HEK293T (cell line): ENCODE results near the gene DOK1.

Source experiments
- CTCF ChIA-PET: fragments of 350-600 bp; formaldehyde crosslinking; extraction: SDS; loops from one replicate; lab custom pipeline; 2021; ENCODE audit warnings: antibody characterized with exemption, inconsistent platforms; lab: Yijun Ruan, JAX
- POLR2A ChIA-PET: fragments of 350-600 bp; formaldehyde crosslinking; extraction: SDS; loops from one replicate; lab custom pipeline; 2020; ENCODE audit warnings: antibody characterized with exemption, inconsistent platforms; lab: Yijun Ruan, JAX
- DNase-seq: peaks from one replicate; pipeline ENCODE4 v3.0.0; 2012; ENCODE audit warnings: mixed read lengths; ENCODE audit errors: extremely low spot score
- ARNT ChIP-seq: fragments of 450-650 bp; IDR thresholded peaks from 2 replicates; pipeline ENCODE4 v1.6.1; 2017; ENCODE audit warnings: mild to moderate bottlenecking
- BHLHE40 ChIP-seq: fragments of 450-650 bp; IDR thresholded peaks from 2 replicates; pipeline ENCODE4 v1.6.1; 2016; ENCODE audit warnings: mild to moderate bottlenecking, moderate library complexity, borderline replicate concordance
- ELF4 ChIP-seq: fragments of 450-650 bp; IDR thresholded peaks from 2 replicates; pipeline ENCODE4 v1.6.1; 2017; ENCODE audit warnings: antibody characterized with exemption
- FOXA1 ChIP-seq: fragments of 450-650 bp; IDR thresholded peaks from 2 replicates; pipeline ENCODE4 v1.6.1; 2016; ENCODE audit warnings: mild to moderate bottlenecking
- FOXK2 ChIP-seq: fragments of 450-650 bp; IDR thresholded peaks from 2 replicates; pipeline ENCODE4 v1.6.1; 2016; ENCODE audit warnings: mild to moderate bottlenecking
- FOXM1 ChIP-seq: fragments of 450-650 bp; IDR thresholded peaks from 2 replicates; pipeline ENCODE4 v1.6.1; 2017; ENCODE audit warnings: mild to moderate bottlenecking, borderline replicate concordance
- HDGF ChIP-seq: fragments of 450-650 bp; IDR thresholded peaks from 2 replicates; pipeline ENCODE4 v1.6.1; 2017; ENCODE audit warnings: antibody characterized with exemption, borderline replicate concordance
- L3MBTL2 ChIP-seq: fragments of 450-650 bp; conservative IDR thresholded peaks from 2 replicates; pipeline ENCODE4 v1.6.1; 2016; ENCODE audit warnings: mild to moderate bottlenecking
- LEF1 ChIP-seq: fragments of 450-650 bp; IDR thresholded peaks from 2 replicates; pipeline ENCODE4 v1.6.1; 2017; ENCODE audit warnings: mild to moderate bottlenecking, borderline replicate concordance
- NFRKB ChIP-seq: fragments of 450-650 bp; IDR thresholded peaks from 2 replicates; pipeline ENCODE4 v1.6.1; 2016; ENCODE audit warnings: mild to moderate bottlenecking, moderate library complexity
- PKNOX1 ChIP-seq: fragments of 450-650 bp; IDR thresholded peaks from 2 replicates; pipeline ENCODE4 v1.6.1; 2016
- SP1 ChIP-seq: fragments of 450-650 bp; IDR thresholded peaks from 2 replicates; pipeline ENCODE4 v1.6.1; 2017
- SUZ12 ChIP-seq: fragments of 450-650 bp; IDR thresholded peaks from 2 replicates; pipeline ENCODE4 v1.6.1; 2016; ENCODE audit warnings: mild to moderate bottlenecking
- TARDBP ChIP-seq: fragments of 450-650 bp; IDR thresholded peaks from 2 replicates; pipeline ENCODE4 v1.6.1; 2016
- ZNF384 ChIP-seq: fragments of 450-650 bp; IDR thresholded peaks from 2 replicates; pipeline ENCODE4 v1.6.1; 2016

DOK1 gene

GRCh38 chr2:74511104-74511989, 43.2 kb upstream of the DOK1 start:
- TF ChIP-seq SP1: no peak
- no peak for TF ChIP-seq PKNOX1
- no peak for TF ChIP-seq SUZ12
- no peak for TF ChIP-seq FOXA1
- no peak for TF ChIP-seq FOXM1
- no peak for TF ChIP-seq LEF1
- no peak for TF ChIP-seq L3MBTL2
- no peak for TF ChIP-seq ELF4
- TF ChIP-seq FOXK2: no peak
- no peak for TF ChIP-seq ARNT
- TF ChIP-seq HDGF: no peak
- ChIA-PET CTCF (interaction anchor here (0.7 kb wide), 1 partner anchor 1078 kb away, joined by 5 read pairs; no protein-coding TSS in a partner anchor), POLR2A (interaction anchor here (6.4 kb wide), 1 partner anchor 18 kb away, joined by 70 read pairs; the partner anchor contains the start of genes AUP1, DQX1 and HTRA2)
- no peak for DNase-seq

- DNase-seq: no peak
- POLR2A ChIA-PET: interaction anchor here (1.4 kb wide), 1 partner anchor 17 kb away, joined by 4 read pairs; the partner anchor contains the start of genes AUP1 and HTRA2
- TF ChIP-seq SUZ12 (no peak), ZNF384 (no peak), FOXA1 (no peak), TARDBP (no peak), BHLHE40 (no peak), LEF1 (no peak)
Observed at GRCh38 chr2:74512744-74513604, 41.5 kb upstream of the DOK1 start.

GRCh38 chr2:74513605-74514367, 40.7 kb upstream of the DOK1 start:
- POLR2A ChIA-PET: interaction anchor here (1.4 kb wide), 1 partner anchor 16 kb away, joined by 4 read pairs; the partner anchor contains the start of genes AUP1 and HTRA2
- DNase-seq: no peak
- CTCF ChIA-PET: no interaction called here
- TF ChIP-seq LEF1 (no peak), FOXM1 (no peak), SP1 (no peak), PKNOX1 (no peak), NFRKB (no peak), FOXA1 (no peak), TARDBP (no peak), L3MBTL2 (no peak), ARNT (no peak)

More at GRCh38 chr2:74512744-74513604, 41.5 kb upstream of the DOK1 start:
- CTCF ChIA-PET: no interaction called here

GRCh38 chr2:74514368-74515270, 39.9 kb upstream of the DOK1 start, which contains the start of gene TLX2:
Gene TLX2, plus strand, starts transcription at chr2:74514450. Its CDS starts 357 bp downstream, at chr2:74514807.
- CTCF ChIA-PET: no interaction called here
- TF ChIP-seq SUZ12 (no peak), FOXM1 (no peak)
- POLR2A ChIA-PET: no interaction called here
- no peak for DNase-seq

- no peak for TF ChIP-seq LEF1
- no peak for TF ChIP-seq BHLHE40
- TF ChIP-seq L3MBTL2: no peak
- TF ChIP-seq FOXA1: no peak
- no peak for TF ChIP-seq NFRKB
- no peak for TF ChIP-seq TARDBP
- TF ChIP-seq SUZ12: no peak
- no peak for TF ChIP-seq ZNF384
- no peak for TF ChIP-seq ELF4
- TF ChIP-seq PKNOX1: no peak
- ChIA-PET CTCF (no interaction called here), POLR2A (no interaction called here)
- no peak for DNase-seq
Observed at GRCh38 chr2:74515271-74515980, 39.1 kb upstream of the DOK1 start.
